WERI-Rb-1 (cell line): ENCODE data around the gene SLC25A28.
A peak's percentile ranks its signal among the peaks of the same experiment; 100 is the strongest.

ENCODE experiments used
- DNase-seq: peaks from one replicate; pipeline ENCODE4 v3.0.0-alpha.2; 2020
- H3K27ac ChIP-seq: fragments of 250-450 bp; sonication (Bioruptor Pico); 2 replicates; pipeline ENCODE4 v1.5.1; 2020; ENCODE audit warnings: mild to moderate bottlenecking, moderate library complexity
- H3K27me3 ChIP-seq: fragments of 250-450 bp; sonication (Bioruptor Pico); 2 replicates; pipeline ENCODE4 v1.5.1; 2021; ENCODE audit warnings: mild to moderate bottlenecking, low read depth, moderate library complexity; ENCODE audit not compliant: insufficient read depth, severe bottlenecking
- H3K36me3 ChIP-seq: fragments of 250-450 bp; sonication (Bioruptor Pico); 2 replicates; pipeline ENCODE4 v1.5.1; 2020; ENCODE audit warnings: mild to moderate bottlenecking, moderate library complexity
- H3K4me3 ChIP-seq: 2 replicates; pipeline ENCODE4 v1.5.1; 2011; ENCODE audit warnings: low read depth, mild to moderate bottlenecking, control low read depth, low read length
- H3K9me3 ChIP-seq: fragments of 250-450 bp; sonication (Bioruptor Pico); 2 replicates; pipeline ENCODE4 v1.5.1; 2021; ENCODE audit warnings: mild to moderate bottlenecking, moderate library complexity; ENCODE audit not compliant: severe bottlenecking
- TF ChIP-seq, protein P1 (sequence below): IDR thresholded peaks from 2 replicates; pipeline ENCODE4 v1.5.1; 2011; ENCODE audit warnings: low read depth, mild to moderate bottlenecking, control low read depth, inconsistent platforms, low read length

SLC25A28 gene

DNA sequence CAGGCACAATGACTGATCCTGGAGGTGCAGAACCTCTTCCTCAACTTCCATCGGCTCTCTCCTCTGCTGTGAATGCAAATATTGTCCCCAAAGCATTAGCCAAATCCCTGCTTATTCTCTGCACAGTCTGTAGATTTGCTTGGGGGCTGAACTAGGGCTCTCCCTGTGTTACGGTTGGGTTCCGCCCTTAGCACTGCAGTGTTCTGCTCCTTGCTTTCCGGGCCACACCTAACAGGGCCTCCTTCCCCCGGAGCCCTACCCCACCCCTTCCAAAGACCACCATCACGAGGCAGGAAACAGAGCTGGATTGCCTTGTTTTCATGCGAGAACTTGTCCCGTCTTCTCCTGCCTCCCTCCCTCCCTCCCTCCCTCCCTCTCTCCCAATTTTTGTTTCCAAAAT is 36.6 kb downstream of the SLC25A28 start:
- H3K36me3 ChIP-seq: no peaks in the 10 kb centered on the region
- no peaks in the 10 kb centered on the region for H3K27me3 ChIP-seq
- H3K4me3 ChIP-seq: no peak overlapping the region
- no peak for DNase-seq
- H3K9me3 ChIP-seq: no peaks in the 10 kb centered on the region
- TF ChIP-seq, protein P1, sequence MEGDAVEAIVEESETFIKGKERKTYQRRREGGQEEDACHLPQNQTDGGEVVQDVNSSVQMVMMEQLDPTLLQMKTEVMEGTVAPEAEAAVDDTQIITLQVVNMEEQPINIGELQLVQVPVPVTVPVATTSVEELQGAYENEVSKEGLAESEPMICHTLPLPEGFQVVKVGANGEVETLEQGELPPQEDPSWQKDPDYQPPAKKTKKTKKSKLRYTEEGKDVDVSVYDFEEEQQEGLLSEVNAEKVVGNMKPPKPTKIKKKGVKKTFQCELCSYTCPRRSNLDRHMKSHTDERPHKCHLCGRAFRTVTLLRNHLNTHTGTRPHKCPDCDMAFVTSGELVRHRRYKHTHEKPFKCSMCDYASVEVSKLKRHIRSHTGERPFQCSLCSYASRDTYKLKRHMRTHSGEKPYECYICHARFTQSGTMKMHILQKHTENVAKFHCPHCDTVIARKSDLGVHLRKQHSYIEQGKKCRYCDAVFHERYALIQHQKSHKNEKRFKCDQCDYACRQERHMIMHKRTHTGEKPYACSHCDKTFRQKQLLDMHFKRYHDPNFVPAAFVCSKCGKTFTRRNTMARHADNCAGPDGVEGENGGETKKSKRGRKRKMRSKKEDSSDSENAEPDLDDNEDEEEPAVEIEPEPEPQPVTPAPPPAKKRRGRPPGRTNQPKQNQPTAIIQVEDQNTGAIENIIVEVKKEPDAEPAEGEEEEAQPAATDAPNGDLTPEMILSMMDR: no peak
- no peak overlapping the region for H3K27ac ChIP-seq

DNA sequence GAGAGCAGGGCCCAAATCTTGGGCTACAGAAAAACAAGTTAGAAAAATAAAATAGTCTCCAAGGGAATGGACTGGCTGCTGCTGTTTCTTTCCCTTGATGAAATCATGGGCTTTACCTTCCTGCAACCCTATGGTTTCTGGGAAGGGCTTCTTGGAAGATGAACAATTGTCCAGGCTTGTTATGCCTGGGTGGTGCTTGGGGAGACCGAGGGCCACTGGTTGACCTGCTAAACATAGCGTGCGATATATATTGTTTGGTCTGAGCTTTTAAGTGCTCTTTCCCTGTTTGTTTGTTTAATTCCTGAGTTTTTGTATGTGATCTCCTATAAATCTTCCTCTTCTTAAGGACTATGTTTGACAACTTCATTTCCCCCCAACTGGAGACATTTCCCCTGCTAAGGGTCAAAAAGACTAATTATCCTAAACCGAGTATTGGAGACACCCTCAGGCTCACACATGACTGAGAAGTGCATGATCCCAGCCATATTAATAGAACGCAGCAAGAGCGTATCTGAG is 37.9 kb downstream of the SLC25A28 start:
- Histone ChIP-seq H3K27ac (no peak overlapping the region), H3K27me3 (no peaks in the 10 kb centered on the region), H3K36me3 (no peaks in the 10 kb centered on the region), H3K4me3 (no peak overlapping the region), H3K9me3 (no peaks in the 10 kb centered on the region)
- TF ChIP-seq, protein P1: no peak
- no peak for DNase-seq

DNA sequence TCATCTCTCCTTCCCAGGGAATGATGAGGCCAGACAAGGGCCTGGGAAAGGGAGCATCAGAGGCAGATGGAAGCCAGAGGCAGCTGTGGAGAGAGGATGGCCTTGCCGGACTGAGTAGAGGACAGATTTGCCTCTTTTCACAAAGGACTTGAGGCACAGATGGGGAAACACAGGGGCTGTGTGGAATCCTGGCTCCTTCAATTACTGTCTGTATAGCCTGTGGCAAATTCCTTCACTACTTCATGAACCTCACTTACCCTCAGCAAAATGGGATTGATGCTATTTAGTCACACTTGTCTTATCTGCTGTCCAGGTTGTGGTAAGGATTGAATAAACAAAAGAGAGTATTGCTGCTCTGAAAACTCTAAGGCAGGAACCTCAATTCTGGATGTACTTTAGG is 40.3 kb downstream of the SLC25A28 start:
- no peak overlapping the region for H3K4me3 ChIP-seq
- no peak overlapping the region for H3K27ac ChIP-seq
- no peaks in the 10 kb centered on the region for H3K27me3 ChIP-seq
- TF ChIP-seq, protein P1: no peak
- no peaks in the 10 kb centered on the region for H3K9me3 ChIP-seq
- no peaks in the 10 kb centered on the region for H3K36me3 ChIP-seq
- no peak for DNase-seq

DNA sequence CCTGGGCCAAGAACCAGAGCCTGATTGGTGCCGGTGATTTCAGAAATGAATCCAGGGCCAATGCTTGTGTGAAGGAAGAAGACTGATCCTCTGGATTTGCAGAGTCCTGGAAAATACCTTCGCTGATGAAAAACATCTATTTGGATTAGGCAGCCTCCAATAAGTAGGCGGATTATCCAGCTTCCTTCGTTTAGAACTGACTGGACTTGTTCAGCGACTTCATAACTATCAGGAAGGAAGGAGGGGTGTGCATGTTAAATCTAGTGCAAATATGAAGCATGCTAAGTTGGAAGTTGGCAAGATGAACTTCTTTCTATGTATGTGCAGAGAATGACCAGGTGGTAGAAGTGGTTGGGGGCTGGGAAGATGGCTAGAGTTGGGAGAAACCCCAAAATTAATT is 46.4 kb downstream of the SLC25A28 start:
- no peak overlapping the region for H3K27ac ChIP-seq
- TF ChIP-seq, protein P1: no peak
- peak; percentile 25 for DNase-seq
- no peaks in the 10 kb centered on the region for H3K36me3 ChIP-seq
- H3K27me3 ChIP-seq: no peaks in the 10 kb centered on the region
- H3K4me3 ChIP-seq: no peak overlapping the region
- H3K9me3 ChIP-seq: no peaks in the 10 kb centered on the region

DNA sequence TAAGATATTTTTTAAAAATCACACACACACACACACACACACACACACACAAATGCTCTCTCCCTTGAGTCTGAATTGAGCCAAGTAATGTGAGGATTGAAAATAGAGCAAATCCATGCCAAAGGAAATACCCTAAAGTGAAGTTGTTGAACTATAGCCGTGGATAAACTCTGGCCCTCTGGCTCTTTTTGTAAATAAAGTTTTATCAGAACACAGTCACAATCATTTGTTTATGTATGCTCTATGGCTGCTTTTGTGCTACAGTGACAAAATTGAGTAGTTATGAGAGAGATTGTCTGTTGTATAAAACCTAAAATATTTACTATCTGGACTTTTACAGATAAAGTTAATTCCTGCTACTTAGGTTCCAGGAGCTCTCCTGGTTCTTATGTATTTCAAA is 48.4 kb downstream of the SLC25A28 start:
- no peaks in the 10 kb centered on the region for H3K36me3 ChIP-seq

DNA sequence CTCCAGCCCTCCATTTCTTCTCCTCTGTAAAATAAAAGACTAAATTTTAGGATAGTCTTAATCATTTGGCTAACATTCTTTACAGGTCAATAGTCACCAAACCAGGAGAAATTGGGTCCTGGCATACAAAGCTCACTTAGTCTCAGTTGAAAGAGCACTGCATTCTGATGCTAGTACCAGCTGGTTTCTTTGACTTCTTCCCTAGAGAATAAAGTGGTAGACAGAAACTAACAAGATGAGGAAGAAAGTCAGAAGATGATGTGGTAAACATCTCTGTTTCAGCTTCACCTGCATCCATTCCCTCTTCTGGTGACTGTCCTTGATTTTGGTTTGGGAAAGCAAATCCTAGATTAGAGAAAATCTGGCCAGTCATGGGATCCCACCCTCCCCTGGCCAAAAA is 50.3 kb downstream of the SLC25A28 start:
- TF ChIP-seq, protein P1: no peak
- Histone ChIP-seq H3K9me3 (no peaks in the 10 kb centered on the region), H3K36me3 (no peaks in the 10 kb centered on the region), H3K4me3 (no peak overlapping the region), H3K27ac (no peak overlapping the region), H3K27me3 (no peaks in the 10 kb centered on the region)
- DNase-seq: no peak

More for the DNA sequence above, 48.4 kb downstream of the SLC25A28 start:
- TF ChIP-seq, protein P1: no peak
- no peak overlapping the region for H3K4me3 ChIP-seq
- no peaks in the 10 kb centered on the region for H3K9me3 ChIP-seq
- DNase-seq: no peak
- H3K27me3 ChIP-seq: no peaks in the 10 kb centered on the region
- no peak overlapping the region for H3K27ac ChIP-seq
